Ramos (cell line): ENCODE measurements around the gene TGM1.
"Not testable (repeated sequence)": the region's sequence is repeated elsewhere in the genome, so short reads cannot be mapped to it uniquely, and the experiment has no call there.

Experiments
- in situ Hi-C: fragments of 300-500 bp; cut with MboI; formaldehyde crosslinking; loops from one replicate; pipeline ENCODE4 v1.14.3; 2022; ENCODE audit warnings: low sequenced_read_pairs; ENCODE audit not compliant: unreplicated experiment

The TGM1 gene

GRCh38 chr14:24213866-24214662 lies 48.9 kb downstream of the TGM1 start:
- in situ Hi-C loops: no loop called here

GRCh38 chr14:24212924-24213865 lies 49.8 kb downstream of the TGM1 start, which contains the start of gene CHMP4A:
Gene CHMP4A (minus strand): TSS chr14:24213488. CDS start chr14:24213439, 49 bp downstream.
- in situ Hi-C loops: no loop called here

GRCh38 chr14:24211311-24211710 lies 51.7 kb downstream of the TGM1 start:
- in situ Hi-C loops: no loop called here

- in situ Hi-C loops: no loop called here
These were observed 55.4 kb downstream of the TGM1 start for GRCh38 chr14:24207625-24208024.

- in situ Hi-C loops: no loop called here
These were observed 55.8 kb downstream of the TGM1 start for GRCh38 chr14:24207104-24207551.

GRCh38 chr14:24206260-24207103 lies 56.5 kb downstream of the TGM1 start:
- in situ Hi-C loops: no loop called here

GRCh38 chr14:24204163-24205146 lies 58.5 kb downstream of the TGM1 start:
- in situ Hi-C loops: no loop called here

GRCh38 chr14:24203249-24203886 lies 59.6 kb downstream of the TGM1 start:
- in situ Hi-C loops: not testable (repeated sequence)

GRCh38 chr14:24202538-24202937 lies 60.4 kb downstream of the TGM1 start:
- in situ Hi-C loops: not testable (repeated sequence)
